Measurements from ENCODE around the gene CIAO3. TPM values are rescaled to one million over a fixed set of nuclear protein-coding genes. Genes with fewer than 3 reads are reported as not detected.

CIAO3 gene
- total and polyA plus RNA-seq, 2 donors (not counting 1 experiment from before 2014, with no cell fraction given), result 59.4 to 68.4 TPM

DNA sequence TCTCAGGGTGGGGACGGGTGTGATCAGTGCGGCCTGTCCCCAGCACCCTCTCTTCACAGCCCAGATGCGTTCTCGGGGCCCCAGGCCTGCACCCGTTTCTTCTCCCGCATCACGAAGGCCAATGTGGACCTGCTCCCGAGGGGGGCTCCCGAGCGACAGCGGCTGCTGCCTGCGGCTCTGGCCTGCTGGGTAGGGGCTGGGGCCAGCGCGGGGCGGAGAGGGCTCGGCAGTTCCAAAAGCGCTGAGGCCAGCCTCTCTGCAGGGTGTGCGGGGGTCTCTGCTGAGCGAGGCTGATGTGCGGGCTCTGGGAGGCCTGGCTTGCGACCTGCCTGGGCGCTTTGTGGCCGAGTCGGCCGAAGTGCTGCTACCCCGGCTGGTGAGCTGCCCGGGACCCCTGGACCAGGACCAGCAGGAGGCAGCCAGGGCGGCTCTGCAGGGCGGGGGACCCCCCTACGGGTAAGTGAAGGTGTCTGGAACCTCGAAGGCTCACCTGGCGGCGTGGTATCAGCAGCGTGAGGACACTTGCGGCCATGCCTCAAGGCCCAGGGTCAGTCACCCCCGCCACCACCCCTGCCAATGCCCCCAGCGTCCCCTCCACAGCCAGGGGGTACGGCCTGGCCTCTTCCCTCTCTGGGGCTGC lies 24.2 kb upstream of the CIAO3 start:
- intact Hi-C loops (cut with micrococcal nuclease), result no loop called here
- CTCF ChIA-PET, result no interaction called here
- Mint-ChIP-seq H3K9me3 (ENCODE audit: insufficient read depth) (no peaks in the 10 kb centered on the region), H3K27ac (no peak overlapping the region), H3K4me1 (no peaks in the 10 kb centered on the region), H3K27me3 (no peaks in the 10 kb centered on the region), H3K4me3 (no peak overlapping the region)
- Histone ChIP-seq H3K79me2 (ENCODE audit: control insufficient read depth, insufficient read depth, low read length) (no peaks in the 10 kb centered on the region), H3K9me3 (ENCODE audit: control extremely low read depth in 1 of 3, control insufficient read depth in 2 of 3, insufficient read depth in 1 of 3, low read length in 2 of 3) (no peaks in the 10 kb centered on the region), H3K4me3 (ENCODE audit: control extremely low read depth in 1 of 5, extremely low read depth in 1 of 5, insufficient read depth in 1 of 5, low read depth in 2 of 5, low read length in 4 of 5) (no peak overlapping the region), H3K36me3 (replicated peaks in 1 of 2; ENCODE audit: control extremely low read depth in 1 of 2, control insufficient read depth in 1 of 2, extremely low read depth in 1 of 2, insufficient read depth in 2 of 2, low read length in 1 of 2) (no peaks in the 10 kb centered on the region), H3K27me3 (replicated peaks in 1 of 4; ENCODE audit: control extremely low read depth in 1 of 4, control insufficient read depth in 3 of 4, insufficient read depth in 4 of 4, low read length in 3 of 4) (peaks cover 0 to 8% (median 0%) of the 10 kb centered on the region in 4 experiments), H3K4me1 (ENCODE audit: control insufficient read depth in 2 of 2, insufficient read depth in 2 of 2, low read length in 2 of 2) (peaks cover 0 to 3% of the 10 kb centered on the region in 2 donors), H3K27ac (ENCODE audit: low read length in 2 of 2) (no peak overlapping the region), H2AFZ (ENCODE audit: insufficient read depth, low read depth, low read length, poor library complexity, severe bottlenecking) (no peak overlapping the region), H3K9ac (ENCODE audit: low read length) (no peak overlapping the region), H3K4me2 (replicated peaks; ENCODE audit: low read depth, low read length, poor library complexity, severe bottlenecking) (no peak overlapping the region), H4K20me1 (ENCODE audit: control insufficient read depth, insufficient read depth, low read length, poor library complexity, severe bottlenecking) (no peaks in the 10 kb centered on the region)
- TF ChIP-seq EZH2 (IDR thresholded peaks at IDR 0.05; ENCODE audit: borderline replicate concordance, insufficient read depth, low read depth, low read length, poor library complexity, severe bottlenecking), result no peak
- no peak for TF ChIP-seq CTCF (IDR thresholded peaks at IDR 0.05)
- WGBS (ENCODE audit: insufficient coverage), result 95% methylated on average over 33 of the region's 38 CpGs
- POLR2A ChIA-PET, result no interaction called here
- ATAC-seq (ENCODE audit: low read depth) (no peak), DNase-seq (no peak)

DNA sequence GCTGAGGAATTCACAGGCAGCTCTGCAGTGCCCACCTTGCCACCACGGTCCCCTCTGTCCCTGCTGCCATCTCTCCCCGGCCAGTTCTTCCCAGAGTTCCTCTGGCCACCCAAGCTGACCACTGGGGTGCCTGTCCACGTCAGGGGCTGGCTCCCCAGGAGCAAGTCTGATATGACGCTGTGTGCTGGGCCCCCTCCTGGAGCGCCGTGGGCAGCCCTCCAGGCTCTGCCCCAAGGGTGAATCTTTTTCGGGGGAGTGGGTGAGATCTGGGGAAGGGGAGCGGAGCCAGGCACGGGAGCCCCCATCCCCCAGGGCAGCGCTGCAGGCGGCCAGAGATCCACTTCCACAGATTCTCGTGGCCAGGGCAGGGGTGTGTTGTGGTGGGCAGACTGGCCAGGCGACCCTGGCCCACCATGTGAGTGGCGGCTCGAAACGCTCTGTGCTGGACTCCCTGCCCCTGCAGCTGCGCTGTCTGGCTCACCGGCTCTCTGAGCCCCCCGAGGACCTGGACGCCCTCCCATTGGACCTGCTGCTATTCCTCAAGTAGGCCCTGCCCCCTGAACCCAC lies 23.5 kb upstream of the CIAO3 start:
- 79% methylated on average over 17 of the region's 20 CpGs for WGBS (ENCODE audit: insufficient coverage)
- no peak overlapping the region for H2AFZ ChIP-seq (ENCODE audit: insufficient read depth, low read depth, low read length, poor library complexity, severe bottlenecking)

More for the DNA sequence above, 23.5 kb upstream of the CIAO3 start:
- ATAC-seq (ENCODE audit: low read depth), result no peak
- Histone ChIP-seq H3K9ac (ENCODE audit: low read length) (no peak overlapping the region), H3K9me3 (ENCODE audit: control extremely low read depth in 1 of 3, control insufficient read depth in 2 of 3, insufficient read depth in 1 of 3, low read length in 2 of 3) (no peaks in the 10 kb centered on the region), H3K27me3 (replicated peaks in 1 of 4; ENCODE audit: control extremely low read depth in 1 of 4, control insufficient read depth in 3 of 4, insufficient read depth in 4 of 4, low read length in 3 of 4) (peaks cover 0 to under 1% (median 0%) of the 10 kb centered on the region in 4 experiments), H4K20me1 (ENCODE audit: control insufficient read depth, insufficient read depth, low read length, poor library complexity, severe bottlenecking) (no peaks in the 10 kb centered on the region), H3K4me2 (replicated peaks; ENCODE audit: low read depth, low read length, poor library complexity, severe bottlenecking) (no peak overlapping the region), H3K4me1 (ENCODE audit: control insufficient read depth in 2 of 2, insufficient read depth in 2 of 2, low read length in 2 of 2) (peaks cover 0 to under 1% of the 10 kb centered on the region in 2 donors), H3K36me3 (replicated peaks in 1 of 2; ENCODE audit: control extremely low read depth in 1 of 2, control insufficient read depth in 1 of 2, extremely low read depth in 1 of 2, insufficient read depth in 2 of 2, low read length in 1 of 2) (no peaks in the 10 kb centered on the region), H3K79me2 (ENCODE audit: control insufficient read depth, insufficient read depth, low read length) (no peaks in the 10 kb centered on the region), H3K4me3 (ENCODE audit: control extremely low read depth in 1 of 5, extremely low read depth in 1 of 5, insufficient read depth in 1 of 5, low read depth in 2 of 5, low read length in 4 of 5) (no peak overlapping the region), H3K27ac (ENCODE audit: low read length in 2 of 2) (no peak overlapping the region)
- TF ChIP-seq CTCF (IDR thresholded peaks at IDR 0.05) (no peak), EZH2 (IDR thresholded peaks at IDR 0.05; ENCODE audit: borderline replicate concordance, insufficient read depth, low read depth, low read length, poor library complexity, severe bottlenecking) (no peak)
- H3K27ac Mint-ChIP-seq, result no peak overlapping the region
- H3K4me1 Mint-ChIP-seq, result no peaks in the 10 kb centered on the region
- POLR2A ChIA-PET, result no interaction called here
- CTCF ChIA-PET, result no interaction called here
- H3K9me3 Mint-ChIP-seq (ENCODE audit: insufficient read depth), result no peaks in the 10 kb centered on the region
- peaks cover 3% of the 10 kb centered on the region for H3K27me3 Mint-ChIP-seq
- no peak for DNase-seq
- intact Hi-C loops (cut with micrococcal nuclease), result no loop called here
- H3K4me3 Mint-ChIP-seq, result no peak overlapping the region
